CD4-positive, CD25-positive, alpha-beta regulatory T cell (primary cell): ENCODE data around the gene RAP2A. TPM values are rescaled to one million over a fixed set of nuclear protein-coding genes. Genes with fewer than 3 reads are reported as not detected.
A peak's percentile ranks its signal among the peaks of the same experiment; 100 is the strongest.

ENCODE experiments used
- ATAC-seq, 2 donors: fragments of 150-1000 bp; cut with Tn5 transposase; one replicate each; pipeline ENCODE4 v1.10.0; 2021; ENCODE audit warnings: low read depth in 2 of 2, moderate number of reproducible peaks in 2 of 2, moderate library complexity in 1 of 2
- DNase-seq, 3 donors: peaks; one replicate each; pipeline versions ENCODE4 v3.0.0 to v3.0.0-alpha.2; 2012 to 2022; ENCODE audit warnings: mixed read lengths in 1 of 3
- H3K27ac ChIP-seq: one replicate; pipeline ENCODE4 v1.7.0; 2013; ENCODE audit warnings: mild to moderate bottlenecking, low read length; ENCODE audit not compliant: insufficient read depth, poor library complexity, severe bottlenecking
- H3K27me3 ChIP-seq: one replicate; pipeline ENCODE4 v1.7.0; 2013; ENCODE audit warnings: low read length; ENCODE audit not compliant: control insufficient read depth, insufficient read depth
- H3K36me3 ChIP-seq: one replicate; pipeline ENCODE4 v1.7.0; 2013; ENCODE audit warnings: mild to moderate bottlenecking, low read length, moderate library complexity; ENCODE audit not compliant: control insufficient read depth, insufficient read depth
- H3K4me1 ChIP-seq: 2 replicates; pipeline ENCODE4 v1.7.0; 2013; ENCODE audit warnings: mild to moderate bottlenecking, low read length; ENCODE audit not compliant: insufficient read depth, control insufficient read depth, poor library complexity, severe bottlenecking
- H3K4me3 ChIP-seq: one replicate; pipeline ENCODE4 v1.7.0; 2013; ENCODE audit warnings: low read depth, mild to moderate bottlenecking, low read length, moderate library complexity
- H3K9me3 ChIP-seq, 2 experiments: 1 replicate in 1 of 2; 2 replicates in 1 of 2; pipeline ENCODE4 v1.7.0; 2013; ENCODE audit warnings: low read length in 2 of 2, mild to moderate bottlenecking in 1 of 2, moderate library complexity in 1 of 2; ENCODE audit not compliant: control insufficient read depth in 2 of 2
- H3K27ac Mint-ChIP-seq, 3 donors: one replicate each; pipeline ENCODE4 v1.8.0; 2020 to 2022; ENCODE audit warnings: mild to moderate bottlenecking in 3 of 3, mixed read lengths in 3 of 3, moderate library complexity in 2 of 3
- H3K27me3 Mint-ChIP-seq: one replicate; pipeline ENCODE4 v1.8.0; 2022; ENCODE audit warnings: mild to moderate bottlenecking, mixed read lengths
- H3K36me3 Mint-ChIP-seq: one replicate; pipeline ENCODE4 v1.8.0; 2020; ENCODE audit warnings: mixed read lengths
- H3K4me1 Mint-ChIP-seq, 4 donors: one replicate each; pipeline ENCODE4 v1.8.0; 2020 to 2022; ENCODE audit warnings: mixed read lengths in 4 of 4, mild to moderate bottlenecking in 1 of 4
- H3K4me3 Mint-ChIP-seq, 4 donors: one replicate each; pipeline ENCODE4 v1.8.0; 2020 to 2022; ENCODE audit warnings: mild to moderate bottlenecking in 4 of 4, mixed read lengths in 4 of 4, moderate library complexity in 3 of 4
- H3K9me3 Mint-ChIP-seq, 7 donors: one replicate each; pipeline ENCODE4 v1.8.0; 2020 to 2022; ENCODE audit warnings: mixed read lengths in 7 of 7, mild to moderate bottlenecking in 3 of 7, moderate library complexity in 2 of 7
- polyA plus RNA-seq, 4 donors: library from polyadenylated mRNA; unstranded; fragments of 300-500 nt; fragmentation: Illumina TruSeq; gene quantifications; one replicate each; pipeline ENCODE4 v1.2.3, GENCODE V29; 2021
- total RNA-seq: library from RNA; stranded (reverse); gene quantifications from one replicate; pipeline ENCODE4 v1.2.3, GENCODE V29; 2022

RAP2A gene
- total and polyA plus RNA-seq, 5 donors from 2014 or later = 2.6 to 24.0 (median 4.9) TPM

GRCh38 chr13:97471711-97472110, 37.7 kb downstream of the RAP2A start:
- Mint-ChIP-seq H3K4me3 (no peak overlapping the region), H3K27me3 (no peaks in the 10 kb centered on the region), H3K9me3 (peaks cover 0 to 7% (median 1%) of the 10 kb centered on the region in 7 donors), H3K4me1 (no peaks in the 10 kb centered on the region), H3K27ac (no peak overlapping the region), H3K36me3 (peaks cover under 1% of the 10 kb centered on the region)
- no peaks in the 10 kb centered on the region for H3K4me1 ChIP-seq
- H3K36me3 ChIP-seq = no peaks in the 10 kb centered on the region
- H3K27ac ChIP-seq = no peak overlapping the region
- DNase-seq = no peak
- ATAC-seq = no peak
- H3K9me3 ChIP-seq = no peaks in the 10 kb centered on the region
- peaks cover 2% of the 10 kb centered on the region for H3K27me3 ChIP-seq
- no peak overlapping the region for H3K4me3 ChIP-seq

- Mint-ChIP-seq H3K4me3 (no peak overlapping the region), H3K36me3 (no peaks in the 10 kb centered on the region), H3K27me3 (peaks cover 4% of the 10 kb centered on the region), H3K27ac (peak overlapping the region in 1 of 3 donors; percentile 61), H3K4me1 (no peaks in the 10 kb centered on the region), H3K9me3 (peaks cover 0 to 7% (median 1%) of the 10 kb centered on the region in 7 donors)
- Histone ChIP-seq H3K9me3 (no peaks in the 10 kb centered on the region), H3K4me1 (no peaks in the 10 kb centered on the region), H3K4me3 (no peak overlapping the region), H3K27me3 (peaks cover 2% of the 10 kb centered on the region), H3K36me3 (no peaks in the 10 kb centered on the region), H3K27ac (no peak overlapping the region)
- ATAC-seq (no peak), DNase-seq (no peak)
These were observed 40.5 kb downstream of the RAP2A start for GRCh38 chr13:97474349-97474980.

DNA sequence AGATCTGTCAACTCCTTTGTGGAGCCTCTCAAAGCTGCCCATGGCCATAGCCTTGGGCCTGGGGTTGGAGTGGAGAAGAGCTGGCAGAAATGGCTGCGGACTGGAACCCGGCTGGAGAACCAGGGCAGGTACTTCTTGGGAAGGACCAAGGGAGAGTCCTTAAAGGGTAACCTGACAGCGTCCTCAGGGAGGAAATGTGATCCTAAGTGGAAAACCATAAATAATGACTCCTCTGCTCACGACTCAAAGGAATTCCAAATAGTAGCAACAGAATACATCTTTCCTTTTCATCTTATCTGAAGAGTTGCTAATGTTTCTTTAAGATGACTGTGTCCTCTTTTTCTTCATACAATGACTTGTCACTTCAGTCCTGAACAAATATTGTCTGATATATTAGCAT, 41.0 kb downstream of the RAP2A start:
- no peak overlapping the region for H3K27ac ChIP-seq
- no peaks in the 10 kb centered on the region for H3K36me3 Mint-ChIP-seq
- ATAC-seq = no peak
- H3K27ac Mint-ChIP-seq = no peak overlapping the region
- H3K9me3 Mint-ChIP-seq = peaks cover 0 to 7% (median 2%) of the 10 kb centered on the region in 7 donors
- H3K4me3 Mint-ChIP-seq = no peak overlapping the region
- H3K36me3 ChIP-seq = no peaks in the 10 kb centered on the region
- H3K9me3 ChIP-seq = no peaks in the 10 kb centered on the region
- DNase-seq = no peak
- H3K27me3 ChIP-seq = peaks cover 7% of the 10 kb centered on the region
- no peak overlapping the region for H3K4me3 ChIP-seq
- no peaks in the 10 kb centered on the region for H3K4me1 ChIP-seq
- no peaks in the 10 kb centered on the region for H3K4me1 Mint-ChIP-seq
- peaks cover 7% of the 10 kb centered on the region for H3K27me3 Mint-ChIP-seq

DNA sequence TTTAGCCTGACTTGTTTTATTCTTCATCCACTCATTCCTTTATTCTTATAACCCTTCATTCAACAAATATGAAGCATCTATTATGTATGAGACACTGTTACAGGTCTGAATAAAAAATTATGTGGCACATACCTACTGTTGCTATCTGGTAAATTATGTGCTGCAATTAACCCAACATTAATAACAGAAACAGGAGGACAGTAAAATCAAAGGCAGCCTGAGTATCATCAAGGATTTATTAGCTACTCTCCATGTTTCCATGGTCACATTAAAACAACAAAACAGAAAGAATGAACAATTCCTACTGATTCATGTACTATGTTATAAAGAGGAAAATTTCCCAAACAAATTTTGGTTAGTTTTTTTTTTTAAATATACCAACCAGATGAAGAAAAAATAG, 43.9 kb downstream of the RAP2A start:
- H3K27ac ChIP-seq = no peak overlapping the region
- ATAC-seq = no peak
- peaks cover 0 to 7% (median 1%) of the 10 kb centered on the region in 7 donors for H3K9me3 Mint-ChIP-seq
- no peaks in the 10 kb centered on the region for H3K36me3 ChIP-seq
- H3K4me1 Mint-ChIP-seq = no peaks in the 10 kb centered on the region
- no peaks in the 10 kb centered on the region for H3K4me1 ChIP-seq
- no peak overlapping the region for H3K27ac Mint-ChIP-seq
- H3K4me3 ChIP-seq = no peak overlapping the region
- H3K36me3 Mint-ChIP-seq = no peaks in the 10 kb centered on the region
- peaks cover 8% of the 10 kb centered on the region for H3K27me3 ChIP-seq
- H3K27me3 Mint-ChIP-seq = peaks cover 15% of the 10 kb centered on the region
- DNase-seq = no peak
- H3K9me3 ChIP-seq = no peaks in the 10 kb centered on the region
- H3K4me3 Mint-ChIP-seq = no peak overlapping the region

DNA sequence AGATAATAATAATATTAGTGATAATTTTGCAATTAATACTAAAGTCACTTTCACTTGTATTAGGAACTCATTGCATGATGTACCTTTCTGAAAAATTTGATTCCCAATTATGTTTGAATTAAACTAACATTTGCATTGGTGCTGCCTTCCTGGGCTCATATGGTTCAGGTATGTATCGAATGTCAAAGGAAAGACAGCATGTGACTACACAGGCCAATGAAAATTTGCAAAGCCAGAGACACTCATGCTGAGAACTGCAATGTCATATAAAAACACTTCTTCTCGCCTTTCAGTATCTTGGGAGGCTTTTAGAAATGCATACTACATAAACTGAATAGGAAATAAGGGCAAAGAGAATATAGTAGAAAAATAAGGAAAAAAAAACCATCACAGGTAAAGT, 44.3 kb downstream of the RAP2A start:
- ATAC-seq (no peak), DNase-seq (no peak)
- H3K27me3 Mint-ChIP-seq = peaks cover 17% of the 10 kb centered on the region
- H3K27ac ChIP-seq = no peak overlapping the region
- H3K9me3 Mint-ChIP-seq = peaks cover 0 to 7% (median 1%) of the 10 kb centered on the region in 7 donors
- no peaks in the 10 kb centered on the region for H3K4me1 Mint-ChIP-seq
- H3K9me3 ChIP-seq = no peaks in the 10 kb centered on the region
- H3K27ac Mint-ChIP-seq = no peak overlapping the region
- H3K4me3 Mint-ChIP-seq = no peak overlapping the region
- H3K27me3 ChIP-seq = peaks cover 8% of the 10 kb centered on the region
- H3K36me3 Mint-ChIP-seq = no peaks in the 10 kb centered on the region
- H3K4me3 ChIP-seq = no peak overlapping the region
- H3K36me3 ChIP-seq = no peaks in the 10 kb centered on the region
- no peaks in the 10 kb centered on the region for H3K4me1 ChIP-seq

DNA sequence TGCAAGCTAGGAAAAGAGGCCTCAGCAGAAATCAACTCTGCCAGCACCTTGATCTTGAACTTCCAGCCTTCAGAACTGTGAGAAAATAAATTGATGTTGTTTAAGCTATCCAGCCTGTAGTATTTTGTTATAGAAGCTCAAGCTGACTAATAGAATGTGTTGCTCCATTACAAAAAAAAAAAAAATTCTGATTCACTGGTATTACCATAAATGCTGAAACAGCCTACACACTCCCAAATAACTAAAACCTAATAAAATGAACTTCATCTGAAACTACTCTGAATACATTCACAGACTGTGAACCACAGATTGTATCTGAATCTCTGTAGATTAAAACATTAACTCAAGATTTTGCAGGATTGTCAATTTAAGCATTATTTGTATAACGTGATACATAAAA, 49.5 kb downstream of the RAP2A start:
- Mint-ChIP-seq H3K9me3 (peaks cover 0 to 3% (median 0%) of the 10 kb centered on the region in 7 donors), H3K4me1 (no peaks in the 10 kb centered on the region), H3K36me3 (no peaks in the 10 kb centered on the region), H3K4me3 (no peak overlapping the region), H3K27ac (no peak overlapping the region), H3K27me3 (peaks cover 19% of the 10 kb centered on the region)
- DNase-seq (no peak), ATAC-seq (no peak)
- Histone ChIP-seq H3K9me3 (no peaks in the 10 kb centered on the region), H3K4me1 (no peaks in the 10 kb centered on the region), H3K4me3 (no peak overlapping the region), H3K27me3 (peaks cover 6% of the 10 kb centered on the region), H3K36me3 (no peaks in the 10 kb centered on the region), H3K27ac (no peak overlapping the region)

DNA sequence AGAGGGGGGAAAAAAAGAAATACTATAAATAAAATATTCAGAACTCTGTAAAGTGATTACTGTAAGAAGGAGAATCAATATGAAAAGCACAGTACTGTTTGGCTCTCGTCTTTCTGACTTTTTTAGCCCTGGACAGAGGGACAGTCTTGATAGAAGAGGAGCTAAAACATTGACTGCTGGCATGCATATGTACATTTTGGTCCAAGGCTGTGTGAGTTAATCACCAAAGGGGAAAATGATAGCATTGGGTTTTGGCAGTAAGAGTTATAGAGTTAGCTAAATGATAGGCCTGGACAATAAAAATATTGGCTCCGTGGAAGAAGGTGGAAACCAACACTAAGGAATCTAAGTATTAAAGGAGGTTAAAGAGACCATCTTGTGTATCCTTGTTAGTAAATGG, 50.3 kb downstream of the RAP2A start:
- Histone ChIP-seq H3K9me3 (no peaks in the 10 kb centered on the region), H3K4me1 (no peaks in the 10 kb centered on the region), H3K36me3 (no peaks in the 10 kb centered on the region), H3K4me3 (no peak overlapping the region), H3K27me3 (peaks cover 6% of the 10 kb centered on the region), H3K27ac (no peak overlapping the region)
- H3K27ac Mint-ChIP-seq = no peak overlapping the region
- ATAC-seq = no peak
- peaks cover 0 to 3% (median 0%) of the 10 kb centered on the region in 7 donors for H3K9me3 Mint-ChIP-seq
- H3K27me3 Mint-ChIP-seq = peaks cover 19% of the 10 kb centered on the region
- DNase-seq = no peak
- no peaks in the 10 kb centered on the region for H3K4me1 Mint-ChIP-seq
- H3K4me3 Mint-ChIP-seq = no peak overlapping the region
- no peaks in the 10 kb centered on the region for H3K36me3 Mint-ChIP-seq

DNA sequence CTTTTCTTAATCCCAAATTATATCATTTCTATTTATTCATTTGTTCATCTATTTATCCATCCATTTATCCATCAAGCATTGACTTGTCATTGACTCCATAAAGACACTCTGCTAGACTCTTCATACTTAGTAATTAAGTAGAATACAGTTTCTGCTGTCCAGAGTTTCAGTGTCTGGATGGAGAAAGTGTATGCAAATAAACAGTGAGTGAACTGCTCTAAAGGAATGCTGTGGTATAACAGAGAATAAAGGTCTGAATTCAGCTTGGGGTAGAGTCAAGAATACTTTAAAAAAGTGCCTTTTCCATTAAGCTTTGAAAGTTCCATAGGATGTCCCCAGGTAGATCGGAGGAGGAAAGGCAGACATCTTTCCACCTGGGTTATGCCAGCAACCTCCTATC, 51.4 kb downstream of the RAP2A start:
- Histone ChIP-seq H3K27ac (no peak overlapping the region), H3K4me3 (no peak overlapping the region), H3K4me1 (no peaks in the 10 kb centered on the region), H3K36me3 (no peaks in the 10 kb centered on the region), H3K9me3 (no peaks in the 10 kb centered on the region), H3K27me3 (peaks cover 2% of the 10 kb centered on the region)
- Mint-ChIP-seq H3K27ac (no peak overlapping the region), H3K4me3 (no peak overlapping the region), H3K9me3 (peaks cover 0 to under 1% (median 0%) of the 10 kb centered on the region in 7 donors), H3K27me3 (peaks cover 15% of the 10 kb centered on the region), H3K36me3 (no peaks in the 10 kb centered on the region), H3K4me1 (no peaks in the 10 kb centered on the region)
- no peak for ATAC-seq
- DNase-seq = no peak
